Kidney (tissue), 14 donors: ENCODE results near the gene PRKAB1. TPM values are rescaled to one million over a fixed set of nuclear protein-coding genes. Genes with fewer than 3 reads are reported as not detected.
A peak's percentile ranks its signal among the peaks of the same experiment; 100 is the strongest.

Source experiments
- DNase-seq, 5 donors: peaks; one replicate each; pipeline ENCODE4 v3.0.0-alpha.2; 2013 to 2020
- FAIRE-seq: peaks from 2 replicates; lab custom pipeline; 2012; peaks lifted over from hg19 to GRCh38; lab: Jason Lieb, UNC
- H3K27ac ChIP-seq, 2 donors: one replicate each; pipeline ENCODE4 v1.7.0; 2013; ENCODE audit warnings: low read depth in 2 of 2, low read length in 2 of 2, inconsistent platforms in 1 of 2
- H3K27me3 ChIP-seq: one replicate; pipeline ENCODE4 v1.7.1; 2013; ENCODE audit warnings: low read length, inconsistent platforms; ENCODE audit not compliant: control insufficient read depth, insufficient read depth
- H3K36me3 ChIP-seq, 3 donors: one replicate each; pipeline versions ENCODE4 v1.7.0 to v1.7.1; 2013; ENCODE audit warnings: low read length in 3 of 3, control low read depth in 1 of 3, inconsistent platforms in 1 of 3; ENCODE audit not compliant: insufficient read depth in 3 of 3, control insufficient read depth in 2 of 3
- H3K4me1 ChIP-seq, 3 donors: one replicate each; pipeline versions ENCODE4 v1.7.0 to v1.7.1; 2013; ENCODE audit warnings: low read length in 3 of 3, inconsistent platforms in 1 of 3, low read depth in 1 of 3; ENCODE audit not compliant: control insufficient read depth in 2 of 3, insufficient read depth in 2 of 3
- H3K4me3 ChIP-seq, 3 donors: one replicate each; pipeline versions ENCODE4 v1.7.0 to v1.8.1; 2013; ENCODE audit warnings: low read length in 3 of 3, control low read depth in 1 of 3, inconsistent platforms in 1 of 3
- H3K9ac ChIP-seq, 3 donors: one replicate each; pipeline versions ENCODE4 v1.7.0 to v1.7.1; 2013; ENCODE audit warnings: low read length in 3 of 3, control low read depth in 1 of 3, inconsistent platforms in 1 of 3
- H3K9me3 ChIP-seq, 3 donors: one replicate each; pipeline versions ENCODE4 v1.7.0 to v1.7.1; 2013; ENCODE audit warnings: low read length in 3 of 3, control low read depth in 1 of 3, inconsistent platforms in 1 of 3; ENCODE audit not compliant: control insufficient read depth in 2 of 3, insufficient read depth in 1 of 3
- intact Hi-C: fragments of 100-400 bp; cut with DNase I; formaldehyde crosslinking; loops from one replicate; pipeline ENCODE4 v1.11.1; 2022
- polyA plus RNA-seq: library from polyadenylated mRNA; stranded (reverse); fragments of 350-450 nt; fragmentation: Illumina TruSeq; extraction: RNeasy Lipid Tissue Mini Kit (QIAGEN cat#74804); gene quantifications from one replicate; pipeline ENCODE4 v1.2.3, GENCODE V29; 2014; ENCODE audit warnings: low read depth, low replicate concordance; ENCODE audit not compliant: insufficient read depth
- total RNA-seq: library from RNA; stranded (reverse); fragmentation: NEBNext Ultra II Directional; extraction: Animal tissue kit (Norgen Biotek cat#: 25700); gene quantifications from one replicate; pipeline ENCODE4 v1.2.1, GENCODE V29; 2021
- TF ChIP-seq, protein P1 (sequence below): IDR thresholded peaks from 3 replicates; pipeline ENCODE4 v1.5.1; 2012; ENCODE audit warnings: mild to moderate bottlenecking, moderate library complexity, borderline replicate concordance; ENCODE audit not compliant: insufficient read depth; ENCODE audit errors: extremely low read depth
- donor health status: control.
- donor health status: control.
- donor health status: control.
- donor health status: control.
- donor health status: control.
- donor health status: DM: yes; HTN: yes; CAD: no.
- donor health status: Normal renal cell carcinoma (clear cell type).

PRKAB1 gene
- total and polyA plus RNA-seq, 2 donors from 2014 or later: 79.9 to 165 TPM

DNA sequence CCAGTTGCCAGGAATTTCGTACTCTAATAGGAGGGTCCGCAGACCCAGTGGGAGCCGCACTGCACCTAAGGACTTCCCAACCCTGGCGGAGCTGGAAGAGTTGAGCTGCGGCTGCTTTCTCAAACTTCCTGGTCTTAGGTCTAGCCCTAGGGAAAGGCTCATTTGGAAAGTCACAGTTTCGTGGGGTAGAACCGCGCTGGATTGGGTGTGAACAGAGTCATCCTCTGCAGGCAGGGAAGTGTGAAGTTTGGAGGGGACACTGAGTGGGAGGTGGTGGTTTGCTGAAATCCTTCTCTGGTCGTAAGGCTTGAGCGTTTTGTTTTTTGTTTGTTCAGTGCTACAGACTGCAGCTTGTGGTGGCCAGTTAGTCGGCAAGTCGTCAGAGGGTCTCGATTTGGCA lies 18.8 kb downstream of the PRKAB1 start:
- H3K36me3 ChIP-seq: no peaks in the 10 kb centered on the region
- peak overlapping the region in 1 of 3 donors; percentile 23 for H3K9ac ChIP-seq
- no peak for DNase-seq
- TF ChIP-seq, protein P1, sequence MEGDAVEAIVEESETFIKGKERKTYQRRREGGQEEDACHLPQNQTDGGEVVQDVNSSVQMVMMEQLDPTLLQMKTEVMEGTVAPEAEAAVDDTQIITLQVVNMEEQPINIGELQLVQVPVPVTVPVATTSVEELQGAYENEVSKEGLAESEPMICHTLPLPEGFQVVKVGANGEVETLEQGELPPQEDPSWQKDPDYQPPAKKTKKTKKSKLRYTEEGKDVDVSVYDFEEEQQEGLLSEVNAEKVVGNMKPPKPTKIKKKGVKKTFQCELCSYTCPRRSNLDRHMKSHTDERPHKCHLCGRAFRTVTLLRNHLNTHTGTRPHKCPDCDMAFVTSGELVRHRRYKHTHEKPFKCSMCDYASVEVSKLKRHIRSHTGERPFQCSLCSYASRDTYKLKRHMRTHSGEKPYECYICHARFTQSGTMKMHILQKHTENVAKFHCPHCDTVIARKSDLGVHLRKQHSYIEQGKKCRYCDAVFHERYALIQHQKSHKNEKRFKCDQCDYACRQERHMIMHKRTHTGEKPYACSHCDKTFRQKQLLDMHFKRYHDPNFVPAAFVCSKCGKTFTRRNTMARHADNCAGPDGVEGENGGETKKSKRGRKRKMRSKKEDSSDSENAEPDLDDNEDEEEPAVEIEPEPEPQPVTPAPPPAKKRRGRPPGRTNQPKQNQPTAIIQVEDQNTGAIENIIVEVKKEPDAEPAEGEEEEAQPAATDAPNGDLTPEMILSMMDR: no peak
- no peaks in the 10 kb centered on the region for H3K9me3 ChIP-seq
- no peaks in the 10 kb centered on the region for H3K27me3 ChIP-seq
- H3K4me3 ChIP-seq: no peak overlapping the region
- peak overlapping the region; percentile 97 for H3K27ac ChIP-seq
- FAIRE-seq: no peak
- peaks cover 28 to 79% (median 52%) of the 10 kb centered on the region in 3 donors for H3K4me1 ChIP-seq
- intact Hi-C loops: no loop called here

DNA sequence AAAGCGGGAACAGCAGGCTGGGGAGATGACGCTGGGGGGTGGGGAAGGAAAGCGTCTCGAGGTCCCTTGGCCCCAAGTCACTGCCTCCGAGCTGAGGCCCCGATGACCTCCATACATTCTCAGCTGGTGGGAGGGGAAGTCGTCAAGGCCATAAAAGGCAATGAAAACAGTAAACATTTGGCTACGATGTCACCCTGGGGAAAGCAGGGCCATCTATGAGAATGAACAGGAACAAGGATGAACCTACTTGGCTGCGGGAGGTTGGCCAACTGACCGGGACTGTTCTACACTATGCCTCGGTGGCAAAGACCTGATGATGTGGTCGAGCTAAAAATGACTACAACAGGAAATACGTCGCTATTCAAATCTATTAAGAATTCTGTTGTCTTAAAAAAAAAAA lies 19.5 kb downstream of the PRKAB1 start:
- H3K4me3 ChIP-seq: no peak overlapping the region
- no peaks in the 10 kb centered on the region for H3K9me3 ChIP-seq
- TF ChIP-seq, protein P1: no peak
- no peaks in the 10 kb centered on the region for H3K36me3 ChIP-seq
- DNase-seq: peak in 3 of 5 donors; percentile 47 to 84 (median 48)
- no peak overlapping the region for H3K9ac ChIP-seq
- FAIRE-seq: no peak
- H3K4me1 ChIP-seq: peaks cover 23 to 79% (median 51%) of the 10 kb centered on the region in 3 donors
- intact Hi-C loops: no loop called here
- H3K27ac ChIP-seq: peak overlapping the region; percentile 97
- H3K27me3 ChIP-seq: no peaks in the 10 kb centered on the region

GRCh38 chr12:119687879-119688278 lies 19.9 kb downstream of the PRKAB1 start:
- Histone ChIP-seq H3K36me3 (no peaks in the 10 kb centered on the region), H3K9ac (peak overlapping the region in 1 of 3 donors; percentile 35), H3K4me3 (no peak overlapping the region), H3K4me1 (peaks cover 23 to 79% (median 50%) of the 10 kb centered on the region in 3 donors), H3K27me3 (no peaks in the 10 kb centered on the region), H3K9me3 (no peaks in the 10 kb centered on the region), H3K27ac (peak overlapping the region; percentile 29 to 72)
- TF ChIP-seq, protein P1: no peak
- intact Hi-C loops: no loop called here
- DNase-seq (no peak), FAIRE-seq (no peak)
